Activated gamma-delta T cell treated with anti-CD3 and anti-CD28 coated beads, Interleukin-2, amount 50 U/mL, for 16 hours (primary cell): ENCODE results near the gene C11orf68.

Experiments used
- DNase-seq: peaks from one replicate; pipeline ENCODE4 v3.0.0-alpha.2; 2020; ENCODE audit warnings: low read depth

The C11orf68 gene

GRCh38 chr11:65944191-65944590 is 25.3 kb upstream of the C11orf68 start:
- DNase-seq: no peak

GRCh38 chr11:65942531-65942930 is 23.7 kb upstream of the C11orf68 start:
- DNase-seq: no peak

DNA sequence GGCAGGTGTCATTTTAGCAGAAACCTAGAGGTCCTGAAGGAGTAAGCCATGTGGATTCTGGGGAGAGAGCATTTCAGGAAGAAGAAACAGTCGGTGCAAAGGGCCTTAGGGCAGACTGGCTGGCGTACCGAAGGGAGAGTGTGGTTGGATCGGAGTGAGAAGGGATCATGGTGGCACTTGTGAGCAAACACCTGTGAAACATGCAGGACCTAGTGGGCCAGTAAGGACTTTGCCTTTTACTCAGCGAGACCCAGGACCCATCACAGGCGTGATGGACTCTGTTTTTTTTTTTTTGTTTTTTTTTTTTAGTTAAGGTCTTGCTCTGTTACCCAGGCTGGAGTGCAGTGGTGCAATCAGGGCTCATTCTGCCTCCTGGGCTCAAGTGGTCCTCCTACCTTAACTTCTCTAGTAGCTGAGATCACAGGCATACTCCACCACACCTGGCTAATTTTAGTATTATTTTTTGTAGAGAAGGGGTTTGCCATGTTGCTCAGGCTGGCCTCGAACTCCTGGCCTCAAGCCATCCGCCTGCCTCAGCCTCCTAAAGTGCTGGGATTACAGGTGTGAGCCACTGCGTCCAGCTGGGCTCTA is 23.0 kb upstream of the C11orf68 start:
- DNase-seq: no peak

DNA sequence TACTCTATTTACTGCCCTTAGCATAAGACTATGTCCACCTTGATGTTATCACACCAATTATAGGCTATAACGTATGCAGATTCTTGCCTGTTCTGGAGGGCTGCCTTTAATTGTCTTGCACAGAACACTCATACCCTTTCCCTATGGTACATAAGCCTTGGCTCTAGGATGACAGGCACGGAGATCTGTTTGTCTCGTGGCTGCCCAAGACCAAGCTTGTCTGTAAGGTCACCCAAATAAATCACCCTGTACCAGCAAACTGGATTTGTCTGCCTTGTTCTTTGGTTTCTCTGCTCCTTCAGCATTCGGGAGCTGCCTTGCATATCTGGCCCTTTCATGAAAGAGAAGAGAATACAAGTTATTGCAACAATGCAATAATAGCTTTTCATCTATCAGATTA is 18.9 kb upstream of the C11orf68 start:
- no peak for DNase-seq

- no peak for DNase-seq
These were observed 15.2 kb upstream of the C11orf68 start for GRCh38 chr11:65934014-65934413.

DNA sequence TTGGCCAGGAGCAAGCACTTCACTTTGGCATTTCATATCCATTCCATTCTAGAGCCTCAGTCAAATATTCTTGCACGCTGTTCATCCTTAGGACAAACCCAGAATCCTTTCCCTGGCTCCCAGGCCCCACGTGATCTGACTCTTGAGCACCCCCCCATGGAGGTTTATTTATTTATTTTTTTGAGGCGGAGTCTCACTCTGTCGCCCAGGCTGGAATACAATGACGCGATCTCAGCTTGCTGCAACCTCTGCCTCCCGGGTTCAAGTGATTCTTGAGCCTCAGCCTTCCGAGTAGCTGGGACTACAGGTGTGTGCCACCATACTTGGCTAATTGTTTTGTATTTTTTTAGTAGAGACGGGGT is 13.7 kb upstream of the C11orf68 start:
- no peak for DNase-seq

- DNase-seq: no peak
These were observed 13.1 kb upstream of the C11orf68 start for GRCh38 chr11:65931773-65932557.

- DNase-seq: no peak
These were observed 9.8 kb upstream of the C11orf68 start for GRCh38 chr11:65928667-65929066.

GRCh38 chr11:65927904-65928397 is 9.1 kb upstream of the C11orf68 start:
- DNase-seq: peak; percentile 71

DNA sequence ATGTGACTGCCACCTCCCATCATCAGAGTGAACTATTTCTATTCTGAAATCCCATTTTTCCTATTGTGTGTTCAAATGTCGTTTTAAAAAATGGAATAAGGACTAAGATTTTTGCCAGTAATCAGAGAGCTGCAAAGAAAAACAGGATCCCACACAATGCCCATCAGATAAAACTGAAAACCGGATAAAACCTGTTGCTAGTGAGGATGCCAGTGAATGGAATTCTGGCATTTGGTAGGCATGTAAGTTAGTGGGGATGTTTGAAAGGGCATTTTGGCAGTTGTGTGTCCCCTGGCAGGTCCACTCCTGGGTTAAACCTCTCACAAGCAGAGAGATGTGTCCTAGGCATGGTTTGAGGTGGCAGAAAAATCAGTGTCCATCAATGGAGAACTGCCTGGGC is 6.5 kb upstream of the C11orf68 start:
- DNase-seq: no peak

DNA sequence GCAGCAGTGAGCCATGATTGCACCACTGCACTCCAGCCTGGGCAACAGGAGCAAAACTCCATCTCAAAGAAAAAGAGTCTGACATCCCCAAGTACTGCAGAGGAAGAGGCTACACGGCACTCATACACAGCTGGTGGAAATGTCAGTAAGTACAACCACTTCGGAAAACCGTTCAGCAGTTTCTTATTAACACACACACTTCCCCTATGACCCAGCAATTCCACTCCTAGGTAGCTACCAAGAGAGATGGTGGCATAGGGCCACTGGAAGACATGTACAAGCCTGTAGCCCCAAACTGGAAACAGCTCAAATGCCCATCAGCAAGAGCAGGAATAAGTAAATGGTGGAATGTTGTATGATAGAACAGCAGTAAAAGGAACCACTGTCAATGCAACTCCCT is 3.7 kb upstream of the C11orf68 start:
- no peak for DNase-seq

DNA sequence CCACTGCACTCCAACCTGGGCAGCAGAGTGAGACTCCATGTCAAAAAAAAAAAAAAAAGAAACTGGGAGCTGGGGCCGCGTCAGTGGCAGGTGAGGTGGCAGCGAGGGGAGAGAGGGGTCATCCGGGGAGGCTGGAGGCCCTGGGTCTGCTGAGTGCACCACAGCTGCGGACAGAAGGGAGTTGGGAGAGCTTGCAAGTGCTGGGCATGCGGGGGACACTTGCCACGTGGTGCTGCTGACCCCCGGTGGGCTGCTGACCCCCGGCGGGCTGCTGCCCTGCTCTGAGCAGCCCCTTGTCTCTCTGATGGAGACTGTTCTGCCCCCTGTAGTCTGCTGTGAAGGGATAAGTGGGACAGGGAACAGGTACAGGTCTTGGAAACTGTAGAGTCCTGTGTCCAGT is 3.0 kb upstream of the C11orf68 start:
- DNase-seq: no peak

GRCh38 chr11:65921033-65921555 is 2.2 kb upstream of the C11orf68 start:
- no peak for DNase-seq

GRCh38 chr11:65920372-65920802 is 1.5 kb upstream of the C11orf68 start:
- no peak for DNase-seq

DNA sequence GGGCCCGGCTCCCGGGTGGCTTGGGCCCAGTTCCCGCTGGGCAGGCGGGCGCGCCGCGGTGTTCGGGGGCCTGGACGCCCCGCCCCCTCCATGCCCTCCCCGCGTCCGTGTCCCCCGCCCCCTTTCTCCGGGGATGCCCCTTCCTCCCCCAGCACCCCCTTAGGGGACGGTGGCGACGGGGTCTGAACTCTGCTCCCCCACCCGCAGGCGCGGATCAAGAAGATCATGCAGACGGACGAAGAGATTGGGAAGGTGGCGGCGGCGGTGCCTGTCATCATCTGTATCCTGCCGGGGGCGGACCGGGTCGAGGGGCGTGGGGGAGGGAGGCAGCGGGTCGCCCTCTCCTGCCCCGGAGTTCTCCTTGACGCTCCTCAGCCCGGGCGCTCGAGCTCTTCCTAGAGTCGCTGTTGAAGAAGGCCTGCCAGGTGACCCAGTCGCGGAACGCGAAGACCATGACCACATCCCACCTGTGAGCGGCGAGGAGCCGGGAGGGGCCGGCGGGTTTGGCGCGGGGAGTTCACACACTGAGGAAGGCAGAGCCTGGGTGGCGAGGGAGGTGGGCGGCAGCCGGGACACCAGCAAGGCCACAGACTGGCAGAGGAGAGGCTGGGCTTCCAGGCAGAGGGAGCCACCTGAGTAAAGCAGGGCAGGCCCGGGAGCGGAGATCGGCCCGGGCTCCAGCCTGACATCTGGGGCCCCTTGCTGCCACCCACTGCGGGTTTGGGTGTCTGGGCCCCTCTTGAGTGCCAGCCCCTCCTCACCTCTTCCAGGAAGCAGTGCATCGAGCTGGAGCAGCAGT is 910 bp upstream of the C11orf68 start:
- DNase-seq: peak; percentile 44

- DNase-seq: peak; percentile 99
These were observed 295 bp upstream of the C11orf68 start, which contains the start of gene DRAP1 for GRCh38 chr11:65919141-65919572. Gene DRAP1, plus strand, starts transcription at chr11:65919426. Its CDS starts 76 bp downstream, at chr11:65919502.

- no peak for DNase-seq
These were observed 1.2 kb downstream of the C11orf68 start for GRCh38 chr11:65917434-65918210.

- DNase-seq: no peak
These were observed 1.8 kb downstream of the C11orf68 start for GRCh38 chr11:65917077-65917433.

- no peak for DNase-seq
These were observed 2.5 kb downstream of the C11orf68 start for GRCh38 chr11:65916391-65916790.

DNA sequence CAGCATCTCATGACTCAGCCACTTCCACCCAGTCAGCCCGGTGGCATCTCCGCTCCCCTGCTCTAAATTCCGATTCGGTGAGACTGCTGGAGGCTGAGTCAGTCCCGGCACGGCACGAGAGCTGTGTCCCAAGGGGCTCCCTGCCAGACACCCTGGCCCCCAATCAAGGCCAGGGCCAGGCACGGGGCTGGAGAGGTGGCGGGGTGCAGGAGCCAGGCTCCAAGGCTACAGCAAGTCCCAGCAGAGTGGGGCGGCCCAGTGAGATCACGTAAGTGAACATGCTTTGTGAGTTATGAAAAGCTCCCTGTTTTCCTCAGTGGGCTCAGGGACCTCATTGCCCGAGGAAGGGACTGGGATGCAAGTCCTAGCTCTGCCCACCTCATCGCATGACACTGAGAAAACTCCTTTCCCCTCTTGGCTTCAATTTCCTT is 3.0 kb downstream of the C11orf68 start:
- DNase-seq: no peak

GRCh38 chr11:65915101-65915820 is 3.6 kb downstream of the C11orf68 start:
- no peak for DNase-seq
